OCI-LY1 (cell line): ENCODE results near the gene ESRP2.

Experiments used
- H2AFZ ChIP-seq: fragments of 200-600 bp; sonication (generic), shearing (Covaris generic); 2 replicates; pipeline ENCODE4 v1.6.0; 2014; ENCODE audit warnings: antibody characterized with exemption, mild to moderate bottlenecking, low read length
- H3F3A ChIP-seq: fragments of 200-600 bp; sonication (generic), shearing (Covaris generic); 2 replicates; pipeline ENCODE4 v1.6.0; 2014; ENCODE audit warnings: mild to moderate bottlenecking, antibody characterized with exemption, low read length, moderate library complexity; ENCODE audit not compliant: insufficient read depth
- H3K27ac ChIP-seq: fragments of 200-600 bp; sonication (generic); 2 replicates; pipeline ENCODE4 v1.5.1; 2014; ENCODE audit warnings: low read length, mixed run types, mild to moderate bottlenecking, low read depth; ENCODE audit not compliant: poor library complexity, severe bottlenecking
- H3K27me3 ChIP-seq: fragments of 200-600 bp; sonication (generic); 2 replicates; pipeline ENCODE4 v1.6.0; 2014; ENCODE audit warnings: antibody characterized with exemption, mild to moderate bottlenecking, low read length, moderate library complexity; ENCODE audit not compliant: insufficient read depth
- H3K36me3 ChIP-seq: fragments of 200-600 bp; sonication (generic); 2 replicates; pipeline ENCODE4 v1.6.1; 2014; ENCODE audit warnings: mild to moderate bottlenecking, antibody characterized with exemption, low read length, moderate library complexity, mixed read lengths; ENCODE audit not compliant: insufficient read depth
- H3K4me1 ChIP-seq: fragments of 200-600 bp; sonication (generic); 2 replicates; pipeline ENCODE4 v1.5.1; 2014; ENCODE audit warnings: mild to moderate bottlenecking, low read length, moderate library complexity; ENCODE audit not compliant: insufficient read depth, severe bottlenecking
- H3K4me2 ChIP-seq: fragments of 200-600 bp; sonication (generic), shearing (Covaris generic); 2 replicates; pipeline ENCODE4 v1.6.1; 2014; ENCODE audit warnings: low read length
- H3K4me3 ChIP-seq: fragments of 200-600 bp; sonication (generic); 2 replicates; pipeline ENCODE4 v1.5.1; 2014; ENCODE audit warnings: low read length, low read depth, mild to moderate bottlenecking, mixed read lengths; ENCODE audit not compliant: poor library complexity, severe bottlenecking
- H3K79me2 ChIP-seq: fragments of 200-600 bp; shearing (Covaris generic); 2 replicates; pipeline ENCODE4 v1.6.1; 2016; ENCODE audit warnings: mixed run types, low read length, mixed read lengths; ENCODE audit not compliant: insufficient read depth
- H3K9ac ChIP-seq: fragments of 200-600 bp; sonication (generic), shearing (Covaris generic); 2 replicates; pipeline ENCODE4 v1.6.1; 2014; ENCODE audit warnings: mild to moderate bottlenecking, low read length, mixed read lengths
- H3K9me2 ChIP-seq: fragments of 200-600 bp; sonication (generic), shearing (Covaris generic); 2 replicates; pipeline ENCODE4 v1.6.1; 2014; ENCODE audit warnings: low read depth, mild to moderate bottlenecking, low read length, mixed read lengths
- H3K9me3 ChIP-seq: fragments of 200-600 bp; shearing (Covaris generic); 2 replicates; pipeline ENCODE4 v1.6.1; 2014; ENCODE audit warnings: low read length, mixed read lengths
- H4K20me1 ChIP-seq: fragments of 200-600 bp; sonication (generic), shearing (Covaris generic); 2 replicates; pipeline ENCODE4 v1.6.0; 2016; ENCODE audit warnings: mild to moderate bottlenecking, low read length; ENCODE audit not compliant: insufficient read depth
- EZH2 ChIP-seq: fragments of 200-600 bp; sonication (generic), shearing (Covaris generic); IDR thresholded peaks from 2 replicates; pipeline ENCODE4 v1.8.0; 2017; ENCODE audit warnings: borderline replicate concordance, mixed run types, mild to moderate bottlenecking, antibody characterized with exemption, low read length, moderate library complexity, mixed read lengths
- TF ChIP-seq, protein P1 (sequence below): fragments of 200-600 bp; sonication (generic), shearing (Covaris generic); IDR thresholded peaks from 2 replicates; pipeline ENCODE4 v1.5.1; 2017; ENCODE audit warnings: mild to moderate bottlenecking, antibody characterized with exemption, low read length, moderate library complexity, mixed read lengths

The ESRP2 gene

DNA sequence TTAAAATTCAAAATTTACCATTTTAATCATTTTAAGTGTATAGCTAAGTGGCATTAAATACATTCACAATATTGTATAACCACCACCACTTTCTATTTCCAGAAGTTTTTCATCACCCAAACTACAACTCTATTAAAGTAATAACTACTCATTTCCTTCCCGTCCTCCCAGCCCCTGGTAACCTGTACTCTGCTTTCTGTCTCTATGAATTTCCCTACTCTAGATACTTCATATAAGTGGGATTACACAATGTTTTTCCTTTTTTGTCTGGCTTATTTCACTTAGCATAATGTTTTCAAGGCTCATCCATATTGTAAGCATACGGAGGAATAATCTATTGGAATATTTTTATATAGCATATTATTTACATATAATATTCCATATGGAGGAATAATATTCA, 29.7 kb downstream of the ESRP2 start:
- no peak overlapping the region for H3K9ac ChIP-seq
- no peaks in the 10 kb centered on the region for H3F3A ChIP-seq
- no peaks in the 10 kb centered on the region for H3K9me3 ChIP-seq
- H3K4me1 ChIP-seq = no peaks in the 10 kb centered on the region
- no peaks in the 10 kb centered on the region for H3K36me3 ChIP-seq
- H3K4me3 ChIP-seq = no peak overlapping the region
- no peaks in the 10 kb centered on the region for H3K79me2 ChIP-seq
- no peak overlapping the region for H2AFZ ChIP-seq
- H3K27ac ChIP-seq = no peak overlapping the region
- H3K4me2 ChIP-seq = no peak overlapping the region
- H3K9me2 ChIP-seq = no peaks in the 10 kb centered on the region
- TF ChIP-seq EZH2 = no peak
- TF ChIP-seq, protein P1, sequence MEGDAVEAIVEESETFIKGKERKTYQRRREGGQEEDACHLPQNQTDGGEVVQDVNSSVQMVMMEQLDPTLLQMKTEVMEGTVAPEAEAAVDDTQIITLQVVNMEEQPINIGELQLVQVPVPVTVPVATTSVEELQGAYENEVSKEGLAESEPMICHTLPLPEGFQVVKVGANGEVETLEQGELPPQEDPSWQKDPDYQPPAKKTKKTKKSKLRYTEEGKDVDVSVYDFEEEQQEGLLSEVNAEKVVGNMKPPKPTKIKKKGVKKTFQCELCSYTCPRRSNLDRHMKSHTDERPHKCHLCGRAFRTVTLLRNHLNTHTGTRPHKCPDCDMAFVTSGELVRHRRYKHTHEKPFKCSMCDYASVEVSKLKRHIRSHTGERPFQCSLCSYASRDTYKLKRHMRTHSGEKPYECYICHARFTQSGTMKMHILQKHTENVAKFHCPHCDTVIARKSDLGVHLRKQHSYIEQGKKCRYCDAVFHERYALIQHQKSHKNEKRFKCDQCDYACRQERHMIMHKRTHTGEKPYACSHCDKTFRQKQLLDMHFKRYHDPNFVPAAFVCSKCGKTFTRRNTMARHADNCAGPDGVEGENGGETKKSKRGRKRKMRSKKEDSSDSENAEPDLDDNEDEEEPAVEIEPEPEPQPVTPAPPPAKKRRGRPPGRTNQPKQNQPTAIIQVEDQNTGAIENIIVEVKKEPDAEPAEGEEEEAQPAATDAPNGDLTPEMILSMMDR = no peak
- no peaks in the 10 kb centered on the region for H3K27me3 ChIP-seq
- no peaks in the 10 kb centered on the region for H4K20me1 ChIP-seq

DNA sequence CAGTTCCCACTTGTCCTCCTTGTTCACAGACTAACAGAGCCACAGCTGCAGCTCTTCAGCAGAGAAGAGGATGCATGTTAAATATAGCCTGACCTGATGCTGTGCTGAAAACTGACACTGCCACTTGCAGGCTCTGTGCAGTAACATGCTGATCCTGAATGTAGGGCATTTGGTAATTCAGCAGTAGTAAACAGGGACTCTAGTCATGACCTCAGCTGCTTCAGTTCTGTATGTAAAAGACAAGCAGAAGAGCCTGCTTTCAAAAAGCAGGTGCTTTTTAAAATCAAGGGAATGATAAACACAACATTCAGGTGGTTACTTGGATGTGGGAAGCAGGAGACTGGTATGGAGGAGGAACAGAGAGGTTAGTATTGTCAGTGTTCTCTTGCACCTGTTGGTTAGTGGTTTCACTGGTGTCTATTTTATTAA, 33.8 kb downstream of the ESRP2 start:
- H3K4me2 ChIP-seq = no peak overlapping the region
- no peaks in the 10 kb centered on the region for H3K79me2 ChIP-seq
- TF ChIP-seq EZH2 = no peak
- TF ChIP-seq, protein P1 = no peak

DNA sequence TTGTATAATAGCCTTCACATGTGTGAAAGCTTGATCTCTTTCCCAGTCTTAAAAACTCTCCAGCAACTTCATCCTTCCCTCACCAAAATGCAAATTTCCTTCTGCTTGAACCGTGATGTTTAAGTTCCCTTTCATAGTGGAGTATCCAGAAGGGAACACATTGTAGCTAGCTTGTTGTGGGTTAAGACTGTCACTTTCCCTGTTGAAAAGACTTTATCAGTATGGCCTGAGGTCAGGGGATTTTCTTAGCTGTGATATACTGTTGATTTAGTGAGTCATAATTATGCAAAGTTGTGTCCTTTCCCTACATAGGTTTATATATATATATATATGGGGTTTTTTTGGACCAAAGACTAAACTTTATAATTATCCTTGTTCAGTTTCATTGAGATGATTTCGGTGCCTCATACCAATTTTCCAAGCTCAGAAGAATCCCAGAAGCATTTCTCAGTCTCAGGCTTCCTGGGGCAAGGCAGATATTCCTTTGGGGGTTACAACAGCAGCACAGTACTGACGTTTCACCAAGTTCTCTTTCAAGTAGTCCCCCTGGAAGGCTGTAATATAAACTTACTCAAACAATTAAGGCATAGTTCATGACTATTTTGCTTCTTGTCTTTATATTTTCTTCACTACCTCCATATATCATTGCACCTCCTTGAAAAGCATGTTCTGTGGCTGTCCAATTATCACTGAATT, 35.7 kb downstream of the ESRP2 start:
- Histone ChIP-seq H3F3A (no peaks in the 10 kb centered on the region), H3K9me3 (no peaks in the 10 kb centered on the region), H3K9ac (no peak overlapping the region), H3K27ac (peak overlapping the region; percentile 52), H3K79me2 (no peaks in the 10 kb centered on the region), H3K4me2 (no peak overlapping the region), H3K27me3 (no peaks in the 10 kb centered on the region), H3K36me3 (no peaks in the 10 kb centered on the region), H3K4me1 (peaks cover 13% of the 10 kb centered on the region), H2AFZ (no peak overlapping the region), H4K20me1 (no peaks in the 10 kb centered on the region), H3K9me2 (no peaks in the 10 kb centered on the region), H3K4me3 (no peak overlapping the region)
- TF ChIP-seq, protein P1 = no peak
- TF ChIP-seq EZH2 = no peak

More for the DNA sequence above, 33.8 kb downstream of the ESRP2 start:
- H3K27ac ChIP-seq = no peak overlapping the region
- H3K9ac ChIP-seq = no peak overlapping the region
- H3K4me1 ChIP-seq = peaks cover 13% of the 10 kb centered on the region
- H3K36me3 ChIP-seq = no peaks in the 10 kb centered on the region
- no peaks in the 10 kb centered on the region for H3K9me2 ChIP-seq
- H2AFZ ChIP-seq = no peak overlapping the region
- H3F3A ChIP-seq = no peaks in the 10 kb centered on the region
- no peaks in the 10 kb centered on the region for H4K20me1 ChIP-seq
- H3K4me3 ChIP-seq = no peak overlapping the region
- no peaks in the 10 kb centered on the region for H3K9me3 ChIP-seq
- H3K27me3 ChIP-seq = no peaks in the 10 kb centered on the region
